Measurements from ENCODE around the gene RANBP3L. TPM values are rescaled to one million over a fixed set of nuclear protein-coding genes. Genes with fewer than 3 reads are reported as not detected.

The RANBP3L gene
- total RNA-seq, 2 experiments from 2014 or later = not detected

- Mint-ChIP-seq H3K27me3 (peaks cover 16% of the 10 kb centered on the region), H3K4me3 (no peak overlapping the region), H3K27ac (no peak overlapping the region), H3K4me1 (no peaks in the 10 kb centered on the region), H3K36me3 (ENCODE audit: low read depth) (no peaks in the 10 kb centered on the region), H3K9me3 (no peaks in the 10 kb centered on the region)
- ChIA-PET POLR2A (no interaction called here), CTCF (interaction anchor here (0.6 kb wide), 1 partner anchor 1202 kb away, joined by 3 read pairs; no protein-coding TSS in a partner anchor)
- DNase-seq = no peak
These were observed 27.7 kb downstream of the RANBP3L start for GRCh38 chr5:36273809-36274526.

DNA sequence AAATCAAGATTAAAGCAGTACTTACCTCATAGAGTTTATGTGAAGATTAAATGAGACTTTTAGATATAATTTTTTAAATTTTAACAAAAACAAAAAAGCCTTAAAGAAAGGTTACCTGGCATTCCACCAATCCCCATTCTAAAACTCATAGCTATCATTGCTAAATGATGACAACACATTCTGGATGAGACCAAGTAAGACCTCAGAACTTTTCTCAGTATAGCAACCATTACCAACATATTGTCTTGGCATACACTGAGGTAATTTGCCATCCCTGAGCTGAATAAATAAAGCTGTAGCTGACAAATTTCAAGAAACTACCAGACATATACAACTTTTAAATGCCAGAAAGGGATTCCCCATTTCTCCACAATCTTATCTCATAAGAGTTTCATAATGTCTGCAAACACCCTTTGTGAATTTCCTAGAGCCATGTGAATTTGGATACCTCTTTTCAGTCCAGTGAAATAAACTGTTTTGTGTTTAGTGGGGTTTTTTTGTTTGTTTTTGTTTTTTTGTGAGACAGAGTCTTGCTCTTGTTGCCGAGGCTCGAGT lies 29.5 kb downstream of the RANBP3L start:
- Mint-ChIP-seq H3K27ac (no peak overlapping the region), H3K36me3 (ENCODE audit: low read depth) (no peaks in the 10 kb centered on the region), H3K4me3 (no peak overlapping the region), H3K4me1 (no peaks in the 10 kb centered on the region), H3K27me3 (peaks cover 15% of the 10 kb centered on the region), H3K9me3 (no peaks in the 10 kb centered on the region)
- ChIA-PET POLR2A (no interaction called here), CTCF (interaction anchor here (0.7 to 1.4 kb wide), 3 partner anchors 9 to 46 kb away, joined by 3 read pairs; no protein-coding TSS in a partner anchor)
- DNase-seq = no peak

GRCh38 chr5:36270876-36271575 lies 30.7 kb downstream of the RANBP3L start:
- H3K4me1 Mint-ChIP-seq = no peaks in the 10 kb centered on the region
- no peak overlapping the region for H3K27ac Mint-ChIP-seq
- no peaks in the 10 kb centered on the region for H3K9me3 Mint-ChIP-seq
- ChIA-PET POLR2A (no interaction called here), CTCF (no interaction called here)
- H3K4me3 Mint-ChIP-seq = no peak overlapping the region
- no peaks in the 10 kb centered on the region for H3K36me3 Mint-ChIP-seq (ENCODE audit: low read depth)
- no peak for DNase-seq
- peaks cover 17% of the 10 kb centered on the region for H3K27me3 Mint-ChIP-seq

DNA sequence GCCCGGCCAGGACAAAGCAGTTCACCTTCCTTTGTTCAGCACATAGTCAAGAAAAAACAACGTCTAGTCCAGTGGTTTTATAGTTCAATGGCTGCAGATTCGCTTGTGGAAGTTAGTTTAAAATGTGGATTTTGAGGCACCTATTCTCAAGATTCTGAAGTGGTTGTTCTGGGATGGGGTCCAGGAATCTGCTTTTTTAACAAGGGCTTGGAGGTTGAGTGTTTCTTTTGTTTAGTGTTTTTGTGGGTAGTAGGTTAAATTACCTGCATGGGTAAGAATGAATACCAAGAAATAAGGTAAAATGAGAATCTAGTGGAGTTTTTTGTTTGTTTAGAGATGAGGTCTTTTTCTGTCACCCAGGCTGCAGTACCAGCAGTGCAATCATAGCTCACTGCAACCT lies 31.5 kb downstream of the RANBP3L start:
- no peaks in the 10 kb centered on the region for H3K4me1 Mint-ChIP-seq

DNA sequence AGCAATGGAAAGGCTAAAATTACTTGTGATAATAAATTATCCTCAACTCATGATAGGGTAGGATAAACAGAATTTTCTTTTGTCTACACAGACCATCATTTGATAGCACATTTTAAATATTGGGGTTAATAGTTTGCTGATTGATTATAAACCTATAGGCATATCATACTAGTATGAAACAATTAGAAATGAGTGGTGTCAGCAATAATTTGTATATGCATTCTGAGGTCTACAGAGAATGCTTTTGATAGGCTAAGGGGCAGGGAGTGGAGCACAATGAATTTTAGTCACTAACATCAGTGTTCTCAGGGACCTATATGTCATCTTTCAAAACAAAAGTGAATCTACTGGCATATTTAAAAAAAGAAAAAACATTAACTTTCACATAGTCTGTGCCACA lies 32.2 kb downstream of the RANBP3L start:
- H3K4me3 Mint-ChIP-seq = no peak overlapping the region
- no peak overlapping the region for H3K27ac Mint-ChIP-seq
- no peaks in the 10 kb centered on the region for H3K9me3 Mint-ChIP-seq
- DNase-seq = no peak
- peaks cover 13% of the 10 kb centered on the region for H3K27me3 Mint-ChIP-seq
- no peaks in the 10 kb centered on the region for H3K4me1 Mint-ChIP-seq
- ChIA-PET POLR2A (no interaction called here), CTCF (interaction anchor here (1.7 kb wide), 1 partner anchor 9 kb away, joined by 3 read pairs; no protein-coding TSS in a partner anchor)
- H3K36me3 Mint-ChIP-seq (ENCODE audit: low read depth) = no peaks in the 10 kb centered on the region

More for the DNA sequence above, 31.5 kb downstream of the RANBP3L start:
- H3K4me3 Mint-ChIP-seq = no peak overlapping the region
- no peak overlapping the region for H3K27ac Mint-ChIP-seq
- peaks cover 12% of the 10 kb centered on the region for H3K27me3 Mint-ChIP-seq
- CTCF ChIA-PET = no interaction called here
- H3K9me3 Mint-ChIP-seq = no peaks in the 10 kb centered on the region
- POLR2A ChIA-PET = no interaction called here
- H3K36me3 Mint-ChIP-seq (ENCODE audit: low read depth) = no peaks in the 10 kb centered on the region
- no peak for DNase-seq

GRCh38 chr5:36267905-36268304 lies 33.8 kb downstream of the RANBP3L start:
- Mint-ChIP-seq H3K27ac (no peak overlapping the region), H3K4me3 (no peak overlapping the region), H3K4me1 (no peaks in the 10 kb centered on the region), H3K27me3 (peaks cover 11% of the 10 kb centered on the region), H3K36me3 (ENCODE audit: low read depth) (no peaks in the 10 kb centered on the region), H3K9me3 (no peaks in the 10 kb centered on the region)
- CTCF ChIA-PET = no interaction called here
- no peak for DNase-seq
- POLR2A ChIA-PET = no interaction called here

- H3K36me3 Mint-ChIP-seq (ENCODE audit: low read depth) = no peaks in the 10 kb centered on the region
- peaks cover 17% of the 10 kb centered on the region for H3K27me3 Mint-ChIP-seq
- H3K4me1 Mint-ChIP-seq = no peaks in the 10 kb centered on the region
- no peak for DNase-seq
- H3K9me3 Mint-ChIP-seq = no peaks in the 10 kb centered on the region
- CTCF ChIA-PET = interaction anchor here (1.2 kb wide), 1 partner anchor 8 kb away, joined by 3 read pairs; no protein-coding TSS in a partner anchor
- H3K4me3 Mint-ChIP-seq = no peak overlapping the region
- POLR2A ChIA-PET = no interaction called here
- H3K27ac Mint-ChIP-seq = no peak overlapping the region
These were observed 37.4 kb downstream of the RANBP3L start for GRCh38 chr5:36264202-36264760.

GRCh38 chr5:36261186-36261585 lies 40.5 kb downstream of the RANBP3L start:
- POLR2A ChIA-PET = no interaction called here
- no peaks in the 10 kb centered on the region for H3K4me1 Mint-ChIP-seq
- peaks cover 24% of the 10 kb centered on the region for H3K27me3 Mint-ChIP-seq
- H3K27ac Mint-ChIP-seq = no peak overlapping the region
- DNase-seq = no peak
- no peak overlapping the region for H3K4me3 Mint-ChIP-seq
- no peaks in the 10 kb centered on the region for H3K36me3 Mint-ChIP-seq (ENCODE audit: low read depth)
- no peaks in the 10 kb centered on the region for H3K9me3 Mint-ChIP-seq
- CTCF ChIA-PET = no interaction called here

GRCh38 chr5:36253575-36253974 lies 48.1 kb downstream of the RANBP3L start:
- Mint-ChIP-seq H3K4me3 (no peak overlapping the region), H3K27me3 (peaks cover 33% of the 10 kb centered on the region), H3K4me1 (no peaks in the 10 kb centered on the region), H3K36me3 (ENCODE audit: low read depth) (no peaks in the 10 kb centered on the region), H3K27ac (no peak overlapping the region), H3K9me3 (no peaks in the 10 kb centered on the region)
- ChIA-PET CTCF (interaction anchor here (1.6 kb wide), 1 partner anchor 12 kb away, joined by 7 read pairs; the partner anchor contains the start of gene NADK2), POLR2A (no interaction called here)
- no peak for DNase-seq

DNA sequence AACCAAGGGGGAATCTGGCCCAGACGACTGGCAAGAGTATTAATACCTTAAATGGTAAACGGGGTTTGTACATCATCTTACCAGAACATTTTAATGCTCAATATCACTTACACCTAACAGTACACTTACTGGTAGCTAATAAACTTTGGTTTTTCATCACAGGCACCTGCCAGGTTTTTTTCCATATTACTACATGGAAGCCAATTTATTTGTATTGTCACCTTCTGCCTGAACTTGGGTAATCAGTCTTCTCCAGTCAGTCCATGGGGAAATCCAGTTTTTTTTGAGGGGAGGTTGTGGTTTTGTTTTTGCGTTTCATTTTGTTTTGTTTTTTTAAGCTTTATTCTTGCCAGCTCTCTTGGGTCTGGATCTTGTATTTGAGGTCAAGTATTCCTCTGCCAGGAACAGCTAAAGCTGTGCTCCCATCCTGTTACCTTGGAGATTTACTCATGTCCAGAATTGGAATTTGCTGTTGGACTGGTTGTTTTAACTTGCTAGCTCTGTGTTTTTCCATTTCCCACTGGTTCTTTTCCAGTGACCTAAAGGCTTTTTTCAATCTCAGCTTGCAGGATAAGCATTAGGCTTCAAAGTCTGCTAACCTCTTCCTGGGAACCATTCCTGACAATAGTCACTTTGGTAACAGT lies 48.9 kb downstream of the RANBP3L start:
- CTCF ChIA-PET = interaction anchor here (1.6 kb wide), 1 partner anchor 11 kb away, joined by 7 read pairs; the partner anchor contains the start of gene NADK2
- Mint-ChIP-seq H3K4me3 (no peak overlapping the region), H3K36me3 (ENCODE audit: low read depth) (no peaks in the 10 kb centered on the region), H3K4me1 (no peaks in the 10 kb centered on the region), H3K27me3 (peaks cover 32% of the 10 kb centered on the region), H3K27ac (no peak overlapping the region), H3K9me3 (no peaks in the 10 kb centered on the region)
- POLR2A ChIA-PET = no interaction called here
- DNase-seq = no peak

GRCh38 chr5:36251218-36251617 lies 50.5 kb downstream of the RANBP3L start:
- no peaks in the 10 kb centered on the region for H3K9me3 Mint-ChIP-seq
- no peaks in the 10 kb centered on the region for H3K4me1 Mint-ChIP-seq
- CTCF ChIA-PET = interaction anchor here (0.8 kb wide), 1 partner anchor 9 kb away, joined by 5 read pairs; the partner anchor contains the start of gene NADK2
- POLR2A ChIA-PET = no interaction called here
- no peak overlapping the region for H3K4me3 Mint-ChIP-seq
- no peaks in the 10 kb centered on the region for H3K36me3 Mint-ChIP-seq (ENCODE audit: low read depth)
- H3K27ac Mint-ChIP-seq = no peak overlapping the region
- peaks cover 27% of the 10 kb centered on the region for H3K27me3 Mint-ChIP-seq
- DNase-seq = no peak

- no peak overlapping the region for H3K4me3 Mint-ChIP-seq
- no peak for DNase-seq
- no peak overlapping the region for H3K27ac Mint-ChIP-seq
- ChIA-PET POLR2A (no interaction called here), CTCF (interaction anchor here (0.8 to 1.0 kb wide), 2 partner anchors 9 kb away, joined by 4 to 5 read pairs; partner anchors contain the start of gene NADK2)
- H3K27me3 Mint-ChIP-seq = peaks cover 22% of the 10 kb centered on the region
- no peaks in the 10 kb centered on the region for H3K9me3 Mint-ChIP-seq
- H3K36me3 Mint-ChIP-seq (ENCODE audit: low read depth) = no peaks in the 10 kb centered on the region
- H3K4me1 Mint-ChIP-seq = no peaks in the 10 kb centered on the region
These were observed 51.3 kb downstream of the RANBP3L start for GRCh38 chr5:36250427-36250826.

All from activated CD4-positive, alpha-beta T cell treated with anti-CD3 and anti-CD28 coated beads, Interleukin-2, amount 10 ng/mL, durations not matched to agents 7 days and 5 days (primary cell).